GM21576 (cell line): ENCODE results near the gene MRAS.
"Not testable (repeated sequence)": the region's sequence is repeated elsewhere in the genome, so short reads cannot be mapped to it uniquely, and the experiment has no call there.

Experiments
- ATAC-seq: cut with Tn5 transposase; IDR thresholded peaks from one replicate; pipeline ENCODE4 v1.9.1; 2021; ENCODE audit warnings: mild to moderate bottlenecking, moderate library complexity; ENCODE audit not compliant: unreplicated experiment

The MRAS gene

DNA sequence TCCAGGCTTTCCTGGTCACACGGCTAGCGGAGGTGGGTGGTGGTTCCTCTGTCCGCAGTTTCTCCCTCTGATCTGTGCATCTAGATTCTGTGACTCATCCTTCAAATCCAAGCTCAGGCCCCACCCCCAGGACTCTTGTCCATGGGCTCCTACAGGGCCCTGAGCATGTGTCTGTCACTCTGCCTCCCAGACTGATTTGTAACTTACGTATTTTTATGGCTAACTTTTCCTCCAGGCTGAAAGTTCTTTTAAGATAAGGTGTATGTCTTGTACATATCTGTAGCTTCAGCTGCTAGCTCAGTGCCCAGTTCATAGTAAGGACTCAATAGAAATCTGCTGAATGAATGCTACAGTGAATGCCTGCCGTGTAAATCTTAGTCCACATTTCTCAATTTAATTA is 94.1 kb downstream of the MRAS start:
- ATAC-seq = no peak

DNA sequence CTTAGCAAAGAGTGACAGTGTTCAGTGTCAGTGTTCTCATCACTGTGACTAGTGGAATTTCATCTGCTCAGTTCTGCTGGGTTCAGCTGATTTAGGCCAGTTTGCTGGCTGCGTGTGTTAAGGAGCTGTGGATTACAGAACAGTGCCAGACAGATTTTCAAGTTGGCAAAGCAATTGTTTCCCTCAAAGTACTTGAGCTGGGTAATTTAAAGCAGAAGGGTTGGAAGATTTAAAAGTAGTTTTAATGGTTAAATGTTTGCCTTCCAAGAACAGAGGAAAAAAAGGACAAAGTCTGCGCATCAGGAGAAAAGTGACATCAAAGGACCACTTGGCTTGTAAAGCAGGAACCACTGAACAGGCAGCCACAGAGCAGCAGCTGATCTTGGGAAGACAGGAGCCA is 94.7 kb downstream of the MRAS start:
- ATAC-seq = no peak

DNA sequence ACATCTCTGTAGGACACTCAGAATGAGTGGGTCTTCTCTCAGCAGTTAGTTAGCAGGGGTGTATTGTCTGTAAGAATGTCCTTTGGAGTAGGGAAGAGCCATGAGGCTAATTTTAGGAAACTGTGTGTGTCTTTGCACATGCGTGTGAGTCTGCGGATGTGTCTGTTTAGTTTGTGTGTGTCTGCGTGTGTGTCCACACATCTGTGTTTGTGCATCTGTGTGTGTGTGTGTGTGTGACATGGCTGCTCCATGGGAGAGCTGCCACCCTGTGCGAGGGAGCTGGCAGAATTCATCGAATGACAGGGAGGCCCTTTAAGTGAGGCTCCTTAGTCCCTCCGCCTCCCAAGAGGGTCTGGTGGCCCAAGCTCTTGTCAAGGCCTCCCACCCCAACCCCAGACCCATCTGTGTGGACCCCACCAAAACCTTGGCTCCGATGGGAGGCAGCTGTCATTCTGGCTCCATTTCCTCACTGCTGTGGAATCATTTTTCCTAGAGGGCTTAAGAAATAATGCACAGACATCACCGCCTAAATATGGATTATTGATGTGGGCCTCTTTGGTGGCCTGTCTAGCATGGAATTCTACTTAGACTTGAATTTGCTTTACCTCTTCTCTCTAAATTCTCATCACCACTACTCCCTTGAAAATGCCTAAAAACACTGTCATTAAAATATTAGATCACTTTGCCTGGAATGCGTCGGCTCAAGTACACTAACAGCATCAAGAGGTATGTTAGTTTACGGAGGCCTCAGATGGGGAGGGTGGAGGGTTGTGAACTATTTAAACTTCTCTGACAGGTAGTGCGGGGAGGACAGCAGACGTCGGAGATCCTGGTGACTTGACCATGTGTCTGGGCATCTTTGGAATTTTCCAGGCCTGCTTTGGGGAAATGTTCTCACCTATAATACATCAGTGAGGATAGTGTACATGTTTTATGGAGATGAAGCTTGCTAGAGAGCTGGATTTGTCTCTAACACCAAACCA is 95.4 kb downstream of the MRAS start:
- no peak for ATAC-seq

DNA sequence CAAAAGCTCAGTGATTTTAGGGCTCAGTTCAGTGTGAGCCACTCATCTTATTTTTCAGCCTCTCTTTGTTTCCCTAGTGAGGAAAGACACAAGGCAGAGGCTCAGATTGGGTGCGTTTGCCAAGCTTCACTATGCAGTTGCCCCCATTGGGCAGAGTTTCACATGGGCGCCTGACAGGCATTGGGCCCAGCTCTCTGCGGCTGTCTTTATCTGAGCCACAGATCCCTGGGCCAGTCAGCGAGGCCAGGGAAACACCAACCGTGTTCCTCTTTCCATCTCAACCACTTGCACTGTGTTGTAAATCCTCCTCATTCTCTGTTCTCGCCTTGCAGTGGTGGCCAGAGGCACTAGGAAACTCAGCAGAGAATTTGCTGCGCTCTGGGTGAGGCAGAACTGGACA is 96.9 kb downstream of the MRAS start:
- ATAC-seq = no peak

DNA sequence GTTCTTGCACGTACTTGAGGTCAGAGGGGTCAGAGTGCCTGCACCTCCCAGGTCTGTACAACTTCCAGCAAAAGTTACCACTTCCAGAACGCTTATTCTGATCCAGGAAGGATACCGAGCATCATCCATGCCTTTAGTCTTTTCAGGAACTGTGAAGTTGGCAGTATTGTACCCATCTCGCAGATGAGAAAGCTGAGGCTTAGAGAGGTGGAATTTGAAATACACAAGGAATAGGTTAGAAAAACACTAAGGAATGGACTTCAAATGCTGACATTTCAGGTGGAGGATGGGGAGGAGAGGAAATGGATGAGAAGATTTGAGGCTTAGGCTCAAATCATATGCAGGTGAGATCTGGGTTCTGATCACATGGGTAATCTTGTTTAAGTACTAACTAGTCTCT is 97.3 kb downstream of the MRAS start:
- no peak for ATAC-seq

DNA sequence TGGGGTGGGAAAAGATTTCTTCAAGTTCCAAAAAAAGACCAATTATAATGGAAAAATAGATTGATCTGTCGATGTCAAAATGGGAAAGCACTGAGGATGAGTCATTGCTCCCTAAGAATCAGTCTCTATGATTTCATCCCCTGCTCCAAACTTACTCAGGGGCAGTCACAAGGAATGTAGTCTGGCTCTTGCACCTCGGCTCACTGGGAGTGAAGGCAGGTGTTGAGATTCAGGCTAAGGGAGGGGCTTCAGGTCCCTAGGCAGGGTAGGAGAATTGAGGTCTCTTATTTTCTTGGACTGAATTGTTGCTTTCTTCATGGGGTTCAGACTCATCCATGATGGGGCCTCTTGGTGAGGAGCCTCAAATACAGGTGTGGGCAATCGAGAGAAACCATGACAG is 100.3 kb downstream of the MRAS start:
- no peak for ATAC-seq

DNA sequence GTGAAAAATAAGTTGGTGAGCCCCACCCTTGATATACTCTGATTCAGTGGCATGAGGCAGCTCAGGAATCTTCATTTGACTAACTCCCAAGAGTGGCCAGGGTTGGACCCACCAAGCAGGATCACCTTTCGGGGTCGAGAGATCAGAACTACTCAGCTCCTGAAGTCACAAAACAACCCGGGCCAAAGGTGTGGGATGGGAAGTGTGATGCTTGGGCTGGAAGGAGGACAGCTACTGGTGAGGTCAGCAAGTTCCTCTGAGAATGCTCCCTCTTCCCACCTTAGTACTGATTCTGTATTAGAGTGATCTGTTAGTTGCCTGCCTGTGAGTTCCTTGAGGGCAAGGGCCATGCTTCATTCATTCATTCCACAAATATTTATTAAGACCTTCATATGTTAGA is 101.1 kb downstream of the MRAS start:
- no peak for ATAC-seq

DNA sequence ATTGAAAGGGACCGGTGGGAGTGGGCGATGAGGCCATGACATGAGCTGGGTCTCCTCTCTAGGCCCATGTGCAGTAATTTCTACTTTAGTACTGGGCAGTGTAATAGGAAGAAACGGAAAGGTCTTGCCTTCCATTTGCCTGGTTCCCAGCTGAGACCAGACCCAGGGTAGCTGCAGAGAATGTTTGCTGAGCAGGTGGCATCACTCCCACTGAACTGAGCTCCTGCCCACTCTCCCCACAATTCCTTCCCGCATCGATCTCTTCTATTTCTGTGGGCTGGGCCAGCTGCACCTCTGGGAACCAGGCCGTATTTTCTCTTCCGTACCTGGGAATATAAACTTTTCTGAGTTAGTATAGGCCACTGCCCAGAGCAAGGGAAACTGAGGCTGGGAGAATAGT is 101.8 kb downstream of the MRAS start:
- ATAC-seq = no peak

DNA sequence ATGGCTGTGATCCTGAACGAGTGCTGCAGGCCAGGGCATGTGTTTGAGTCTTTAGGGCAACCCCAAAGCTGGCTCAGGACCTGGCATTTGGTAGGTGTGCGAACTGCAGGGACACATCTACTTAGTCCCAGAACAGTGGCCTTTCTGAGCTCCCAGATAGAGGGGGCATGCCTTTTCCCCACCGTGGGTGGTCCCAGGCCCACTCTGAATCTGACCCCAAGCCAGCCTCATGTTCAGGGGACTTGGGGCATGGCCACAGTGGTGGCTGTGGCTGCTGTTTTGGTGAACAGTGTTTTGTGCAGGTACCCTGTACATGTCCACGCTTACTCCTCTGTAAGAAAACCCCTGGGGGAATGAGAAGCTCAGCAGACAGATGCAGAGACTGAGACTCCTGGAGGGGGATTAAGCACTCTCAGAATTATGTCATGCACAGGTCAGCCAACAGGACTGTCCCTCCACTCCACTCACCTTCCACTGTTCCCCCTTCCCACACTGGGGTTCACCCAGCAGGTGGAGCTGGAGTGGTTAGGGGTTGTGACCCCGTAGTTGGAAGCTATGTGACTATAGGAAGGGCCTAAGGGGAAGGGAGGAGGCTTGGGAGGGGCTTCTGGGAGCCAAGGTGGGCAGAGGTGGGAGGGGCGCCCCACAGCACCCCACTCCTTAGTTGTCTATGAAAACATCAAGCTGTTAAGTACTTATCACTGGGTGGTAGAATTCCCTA is 102.5 kb downstream of the MRAS start:
- ATAC-seq = no peak

DNA sequence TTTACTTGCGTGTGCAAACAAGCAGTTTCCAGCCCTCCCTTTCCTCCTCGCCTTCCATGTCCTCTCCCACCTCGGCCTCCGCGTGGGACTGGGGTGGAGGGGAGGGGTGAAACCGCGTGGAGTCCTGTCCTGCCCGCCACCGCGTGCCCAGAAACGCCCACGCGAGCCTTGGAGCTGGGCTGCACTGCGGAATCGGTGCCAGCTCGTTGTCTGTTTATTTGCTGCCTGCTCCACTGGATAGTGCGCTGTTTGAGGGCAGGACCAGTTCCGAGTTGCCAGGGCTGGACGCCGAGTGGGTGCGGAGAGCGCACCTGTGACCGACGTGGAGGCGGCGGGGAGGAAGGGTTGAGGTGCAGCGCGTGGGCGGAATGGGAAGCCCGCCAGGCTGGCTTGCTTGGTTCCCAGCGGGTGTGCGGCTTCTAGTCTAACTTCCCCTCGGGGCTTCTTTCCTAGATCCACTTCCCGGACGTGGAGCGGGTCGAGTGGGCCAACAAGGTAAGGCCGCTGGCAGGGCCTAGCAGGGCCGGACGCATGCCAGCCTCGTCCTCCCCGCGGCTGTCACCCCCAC is 103.3 kb downstream of the MRAS start:
- ATAC-seq = no peak

DNA sequence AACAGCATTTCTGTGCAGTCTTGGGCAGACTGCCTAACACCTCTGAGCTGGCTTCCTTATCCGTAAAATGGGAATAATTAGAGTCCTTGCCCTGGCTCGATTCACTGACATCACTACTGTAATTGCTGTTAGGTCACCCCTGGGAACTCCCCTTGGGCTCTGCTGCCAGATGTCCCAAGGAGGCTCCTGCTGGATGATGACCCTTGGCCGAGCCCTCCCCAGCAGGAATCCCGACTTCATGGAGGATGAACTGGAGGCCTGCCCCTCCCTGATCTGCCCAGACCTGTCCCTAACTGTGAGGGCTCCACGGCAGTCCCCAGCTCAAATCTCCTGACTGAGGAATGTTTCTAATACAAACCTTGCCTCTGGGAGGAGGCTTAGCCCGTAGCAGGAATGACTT is 104.1 kb downstream of the MRAS start:
- ATAC-seq = no peak

DNA sequence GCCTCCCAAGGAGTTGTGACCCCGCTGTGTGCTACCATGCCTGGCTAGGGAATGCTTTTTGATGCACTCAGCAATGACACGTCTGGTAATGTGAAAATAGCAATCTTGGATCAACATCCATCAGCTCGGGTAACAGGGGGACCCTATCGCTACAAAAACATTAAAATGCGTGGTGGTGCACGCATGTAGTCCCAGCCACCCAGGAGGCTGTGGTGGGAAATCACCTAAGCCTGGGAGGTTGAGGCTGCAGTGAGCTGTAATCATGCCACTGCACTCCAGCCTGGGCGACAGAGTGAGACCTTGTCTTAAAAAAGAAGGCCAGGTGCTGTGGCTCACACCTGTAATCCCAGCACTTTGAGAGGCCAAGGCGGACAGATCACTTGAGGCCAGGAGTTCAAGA is 105.6 kb downstream of the MRAS start:
- ATAC-seq = not testable (repeated sequence)
